Measurements from ENCODE around the gene FLRT3.

FLRT3 gene

DNA sequence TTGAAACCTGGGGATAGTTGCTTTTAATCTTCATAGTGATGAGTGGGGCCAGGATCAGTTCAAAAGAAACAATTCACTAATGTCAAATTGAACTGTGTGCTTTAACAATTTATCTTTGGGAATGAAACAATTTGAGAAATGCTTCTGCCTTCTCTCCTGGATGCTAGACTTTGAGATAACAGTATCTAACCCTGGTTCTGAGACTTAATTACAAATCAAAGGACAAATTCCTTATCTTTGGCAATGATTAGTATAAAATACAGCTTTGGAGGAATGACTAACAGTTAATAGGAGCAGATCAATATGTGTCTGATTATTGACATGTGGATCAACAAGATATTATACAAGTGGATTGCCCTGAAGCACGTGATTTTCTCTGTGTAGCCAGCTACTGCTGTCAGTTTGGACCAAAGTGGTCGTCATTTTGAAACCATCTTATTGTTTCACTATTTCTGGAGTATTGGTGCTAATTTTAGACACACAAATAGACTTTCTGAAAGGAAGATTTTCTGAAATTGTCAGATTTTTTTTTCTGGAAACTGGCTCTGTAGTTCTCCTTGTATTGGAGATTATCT lies 6.2 kb upstream of the FLRT3 start:
- TF ChIP-seq CTCF (IDR thresholded peaks at IDR 0.05; ENCODE audit: control insufficient read depth, insufficient read depth, low read depth, low read length, missing control alignments), result no peak
- H3K4me3 ChIP-seq (ENCODE audit: control insufficient read depth, low read depth, low read length), result no peak overlapping the region

DNA sequence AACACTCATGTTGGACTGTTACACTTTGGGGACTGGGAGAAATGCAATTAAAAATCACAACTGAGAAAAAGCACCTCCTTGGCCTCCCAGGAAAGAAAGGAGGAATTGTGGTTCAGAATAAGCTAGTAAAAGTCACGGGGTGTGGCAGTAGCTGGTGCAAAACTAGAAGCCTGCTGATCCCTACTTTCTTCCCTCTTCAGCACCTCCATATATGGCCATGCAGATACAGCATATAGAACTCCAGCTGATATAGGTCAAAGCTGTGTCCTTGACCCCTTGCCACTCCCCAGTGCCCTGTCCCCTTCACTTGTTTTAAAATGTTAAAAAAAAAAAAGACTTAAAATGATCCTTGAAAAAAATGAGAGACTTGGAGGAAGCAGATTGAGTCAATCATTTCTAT lies 5.5 kb upstream of the FLRT3 start:
- no peak overlapping the region for H3K4me3 ChIP-seq (ENCODE audit: control insufficient read depth, low read depth, low read length)
- no peak for TF ChIP-seq CTCF (IDR thresholded peaks at IDR 0.05; ENCODE audit: control insufficient read depth, insufficient read depth, low read depth, low read length, missing control alignments)
- no peak for DNase-seq (ENCODE audit: low read depth)

More for the DNA sequence above, 6.2 kb upstream of the FLRT3 start:
- no peak for DNase-seq (ENCODE audit: low read depth)

DNA sequence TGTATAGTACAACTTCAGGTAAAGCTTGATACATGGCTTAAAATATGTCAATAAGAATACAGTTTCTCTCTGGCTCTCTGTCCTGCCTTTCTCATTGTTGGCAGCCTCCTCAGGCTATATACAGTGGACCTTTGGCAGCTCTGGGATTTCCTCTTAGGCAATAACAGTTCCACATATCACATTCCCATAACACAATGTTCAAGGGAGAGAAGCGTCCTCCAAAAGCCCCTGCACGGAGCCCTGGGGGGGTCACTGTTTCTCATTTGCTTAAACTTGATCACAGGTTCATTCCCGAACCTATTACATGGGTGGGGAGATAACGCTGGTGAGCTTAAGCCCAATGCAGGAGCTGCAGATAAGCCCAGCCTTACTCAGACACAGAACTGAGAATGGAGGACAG lies 4.4 kb upstream of the FLRT3 start:
- no peak for TF ChIP-seq CTCF (IDR thresholded peaks at IDR 0.05; ENCODE audit: control insufficient read depth, insufficient read depth, low read depth, low read length, missing control alignments)
- no peak overlapping the region for H3K4me3 ChIP-seq (ENCODE audit: control insufficient read depth, low read depth, low read length)
- no peak for DNase-seq (ENCODE audit: low read depth)

- no peak for DNase-seq (ENCODE audit: low read depth)
- TF ChIP-seq CTCF (IDR thresholded peaks at IDR 0.05; ENCODE audit: control insufficient read depth, insufficient read depth, low read depth, low read length, missing control alignments), result no peak
- H3K4me3 ChIP-seq (ENCODE audit: control insufficient read depth, low read depth, low read length), result peak overlapping the region; percentile 46; the same call in 1 of the 2 replicates
Observed at GRCh38 chr20:14336686-14337085, 726 bp downstream of the FLRT3 start.

DNA sequence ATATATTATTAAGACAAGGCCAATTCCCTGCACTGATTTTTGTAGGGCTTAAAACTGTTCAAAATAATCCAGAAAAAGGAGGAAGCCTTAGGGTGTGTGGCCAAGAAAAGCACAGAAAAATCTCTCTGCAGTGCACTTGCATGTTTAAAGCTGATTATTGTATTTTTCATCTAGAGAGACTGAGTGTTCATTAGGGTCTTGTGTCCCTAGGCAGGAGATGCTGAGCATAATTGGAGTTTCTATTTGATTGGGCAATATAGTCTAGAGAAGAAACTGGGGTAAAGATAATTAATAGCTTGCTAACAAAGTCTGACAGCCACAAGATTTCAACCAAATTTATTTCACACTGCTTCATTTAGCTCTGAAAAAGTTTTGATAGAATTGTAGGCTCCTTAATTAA lies 2.4 kb downstream of the FLRT3 start:
- no peak for TF ChIP-seq CTCF (IDR thresholded peaks at IDR 0.05; ENCODE audit: control insufficient read depth, insufficient read depth, low read depth, low read length, missing control alignments)
- no peak overlapping the region for H3K4me3 ChIP-seq (ENCODE audit: control insufficient read depth, low read depth, low read length)
- DNase-seq (ENCODE audit: low read depth), result no peak

DNA sequence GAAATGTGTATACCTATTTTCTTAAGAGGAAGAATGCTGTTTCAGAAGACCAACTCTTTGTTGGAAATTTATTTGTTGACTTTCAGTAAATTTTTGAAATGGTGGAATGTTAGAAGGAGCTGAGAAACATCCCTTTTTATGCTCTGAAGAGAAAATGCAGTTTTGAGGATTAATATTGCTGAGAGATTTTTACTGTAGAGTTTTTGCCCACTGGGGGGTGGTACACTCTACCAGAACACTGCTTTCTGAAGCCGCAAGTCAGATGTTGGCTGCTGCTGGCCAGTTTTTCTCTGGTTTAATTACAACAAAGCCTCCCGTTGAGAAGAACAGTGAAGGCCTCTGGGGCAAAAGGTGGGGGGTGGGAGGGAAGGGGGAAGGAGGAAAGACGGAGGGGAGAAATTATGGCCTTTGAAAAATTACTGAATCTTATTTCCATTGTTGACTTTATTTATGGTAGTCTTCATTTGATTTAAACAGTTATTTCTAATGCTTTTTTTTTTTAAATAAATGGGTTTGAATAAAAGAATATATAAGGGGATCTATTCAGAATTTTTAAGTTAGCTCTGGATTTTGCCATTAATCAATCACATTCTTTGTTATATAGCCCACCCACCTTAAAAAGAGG lies 3.0 kb downstream of the FLRT3 start:
- no peak for DNase-seq (ENCODE audit: low read depth)
- H3K4me3 ChIP-seq (ENCODE audit: control insufficient read depth, low read depth, low read length), result no peak overlapping the region
- TF ChIP-seq CTCF (IDR thresholded peaks at IDR 0.05; ENCODE audit: control insufficient read depth, insufficient read depth, low read depth, low read length, missing control alignments), result peak; percentile 27
